Measurements from ENCODE around the gene SETD1A. TPM values are rescaled to one million over a fixed set of nuclear protein-coding genes. Genes with fewer than 3 reads are reported as not detected.

The SETD1A gene
- total RNA-seq, 2 experiments from 2014 or later, result 40.1 to 41.2 TPM

- peaks cover 9% of the 10 kb centered on the region for H3K4me1 ChIP-seq (ENCODE audit: insufficient read depth, low read length)
- ATAC-seq (ENCODE audit: poor library complexity) (no peak), DNase-seq (no peak)
- H3K27ac Mint-ChIP-seq, result no peak overlapping the region
- no peaks in the 10 kb centered on the region for H3K36me3 Mint-ChIP-seq (ENCODE audit: low read depth)
- POLR2A ChIA-PET, result no interaction called here
- TF ChIP-seq CTCF (IDR thresholded peaks at IDR 0.05), result no peak
- no peaks in the 10 kb centered on the region for H3K36me3 ChIP-seq (ENCODE audit: insufficient read depth, low read length)
- H3K4me3 ChIP-seq (ENCODE audit: low read length), result no peak overlapping the region
- intact Hi-C loops (cut with DNase I, micrococcal nuclease), result no loop called here
- H3K4me1 Mint-ChIP-seq (ENCODE audit: low read depth), result peaks cover 15% of the 10 kb centered on the region
- CTCF ChIA-PET, result no interaction called here
- H3K27me3 ChIP-seq (ENCODE audit: control insufficient read depth in 1 of 2, insufficient read depth in 2 of 2, low read length in 2 of 2), result peaks cover 2 to 4% of the 10 kb centered on the region in 2 experiments
- no peaks in the 10 kb centered on the region for H3K9me3 Mint-ChIP-seq
- no peaks in the 10 kb centered on the region for H3K9me3 ChIP-seq (ENCODE audit: control insufficient read depth in 1 of 2, insufficient read depth in 1 of 2, low read length in 2 of 2)
- H3K27ac ChIP-seq (ENCODE audit: low read depth in 1 of 2, low read length in 2 of 2), result no peak overlapping the region
- H3K4me3 Mint-ChIP-seq, result peak overlapping the region; percentile 9
- peaks cover 7% of the 10 kb centered on the region for H3K27me3 Mint-ChIP-seq
Measured at GRCh38 chr16:31006589-31006988, 49.0 kb downstream of the SETD1A start.

- ChIA-PET POLR2A (no interaction called here), CTCF (no interaction called here)
- H3K9me3 ChIP-seq (ENCODE audit: control insufficient read depth in 1 of 2, insufficient read depth in 1 of 2, low read length in 2 of 2), result no peaks in the 10 kb centered on the region
- H3K4me1 ChIP-seq (ENCODE audit: insufficient read depth, low read length), result peaks cover 9% of the 10 kb centered on the region
- DNase-seq (no peak), ATAC-seq (ENCODE audit: poor library complexity) (no peak)
- Mint-ChIP-seq H3K27ac (no peak overlapping the region), H3K4me1 (ENCODE audit: low read depth) (peaks cover 23% of the 10 kb centered on the region), H3K9me3 (no peaks in the 10 kb centered on the region), H3K27me3 (peaks cover 15% of the 10 kb centered on the region), H3K36me3 (ENCODE audit: low read depth) (no peaks in the 10 kb centered on the region), H3K4me3 (no peak overlapping the region)
- intact Hi-C loops (cut with DNase I, micrococcal nuclease), result no loop called here
- TF ChIP-seq CTCF (IDR thresholded peaks at IDR 0.05), result no peak
- no peak overlapping the region for H3K27ac ChIP-seq (ENCODE audit: low read depth in 1 of 2, low read length in 2 of 2)
- H3K27me3 ChIP-seq (ENCODE audit: control insufficient read depth in 1 of 2, insufficient read depth in 2 of 2, low read length in 2 of 2), result peaks cover 2 to 13% of the 10 kb centered on the region in 2 experiments
- H3K4me3 ChIP-seq (ENCODE audit: low read length), result no peak overlapping the region
- no peaks in the 10 kb centered on the region for H3K36me3 ChIP-seq (ENCODE audit: insufficient read depth, low read length)
Measured at GRCh38 chr16:31007684-31008083, 50.1 kb downstream of the SETD1A start.

GRCh38 chr16:31008149-31008548, 50.6 kb downstream of the SETD1A start:
- Mint-ChIP-seq H3K27ac (no peak overlapping the region), H3K36me3 (ENCODE audit: low read depth) (no peaks in the 10 kb centered on the region), H3K4me3 (no peak overlapping the region), H3K9me3 (no peaks in the 10 kb centered on the region), H3K4me1 (ENCODE audit: low read depth) (peaks cover 23% of the 10 kb centered on the region), H3K27me3 (peaks cover 19% of the 10 kb centered on the region)
- ChIA-PET POLR2A (no interaction called here), CTCF (interaction anchor here (0.8 kb wide), 1 partner anchor 134 kb away, joined by 3 read pairs; no protein-coding TSS in a partner anchor)
- no peak for TF ChIP-seq CTCF (IDR thresholded peaks at IDR 0.05)
- no peak overlapping the region for H3K4me3 ChIP-seq (ENCODE audit: low read length)
- intact Hi-C loops (cut with DNase I, micrococcal nuclease), result no loop called here
- H3K27ac ChIP-seq (ENCODE audit: low read depth in 1 of 2, low read length in 2 of 2), result no peak overlapping the region
- DNase-seq (no peak), ATAC-seq (ENCODE audit: poor library complexity) (no peak)
- no peaks in the 10 kb centered on the region for H3K9me3 ChIP-seq (ENCODE audit: control insufficient read depth in 1 of 2, insufficient read depth in 1 of 2, low read length in 2 of 2)
- peaks cover 2 to 13% of the 10 kb centered on the region in 2 experiments for H3K27me3 ChIP-seq (ENCODE audit: control insufficient read depth in 1 of 2, insufficient read depth in 2 of 2, low read length in 2 of 2)
- H3K36me3 ChIP-seq (ENCODE audit: insufficient read depth, low read length), result no peaks in the 10 kb centered on the region
- H3K4me1 ChIP-seq (ENCODE audit: insufficient read depth, low read length), result peaks cover 9% of the 10 kb centered on the region

All from CD4-positive, alpha-beta T cell (primary cell).